ENCODE data around the gene HTRA1. TPM values are rescaled to one million over a fixed set of nuclear protein-coding genes. Genes with fewer than 3 reads are reported as not detected.

Gene HTRA1
- total RNA-seq, 1 donor from 2014 or later = 83.1 TPM

DNA sequence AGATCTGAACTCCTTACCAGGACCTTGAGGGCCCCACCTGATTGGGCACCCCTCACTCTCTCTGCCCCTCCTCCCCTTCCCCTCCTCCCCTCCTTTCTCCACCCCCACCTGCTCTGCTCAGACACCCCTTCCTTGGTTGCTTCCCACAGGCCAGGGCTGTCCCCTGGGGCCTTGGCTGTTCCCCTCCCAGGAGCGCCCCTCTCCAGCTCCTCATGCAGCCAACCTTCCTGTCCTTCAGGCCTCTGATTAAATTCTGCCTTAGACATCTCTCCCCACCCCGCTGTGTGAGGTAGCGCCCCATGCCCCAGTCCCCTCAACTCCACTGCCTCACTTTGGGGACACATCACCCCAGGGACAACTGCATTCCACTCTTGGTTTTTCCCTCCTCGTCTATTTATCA is 32.4 kb downstream of the HTRA1 start:
- DNase-seq (ENCODE audit: low spot score) = no peak
- no peak for ATAC-seq

DNA sequence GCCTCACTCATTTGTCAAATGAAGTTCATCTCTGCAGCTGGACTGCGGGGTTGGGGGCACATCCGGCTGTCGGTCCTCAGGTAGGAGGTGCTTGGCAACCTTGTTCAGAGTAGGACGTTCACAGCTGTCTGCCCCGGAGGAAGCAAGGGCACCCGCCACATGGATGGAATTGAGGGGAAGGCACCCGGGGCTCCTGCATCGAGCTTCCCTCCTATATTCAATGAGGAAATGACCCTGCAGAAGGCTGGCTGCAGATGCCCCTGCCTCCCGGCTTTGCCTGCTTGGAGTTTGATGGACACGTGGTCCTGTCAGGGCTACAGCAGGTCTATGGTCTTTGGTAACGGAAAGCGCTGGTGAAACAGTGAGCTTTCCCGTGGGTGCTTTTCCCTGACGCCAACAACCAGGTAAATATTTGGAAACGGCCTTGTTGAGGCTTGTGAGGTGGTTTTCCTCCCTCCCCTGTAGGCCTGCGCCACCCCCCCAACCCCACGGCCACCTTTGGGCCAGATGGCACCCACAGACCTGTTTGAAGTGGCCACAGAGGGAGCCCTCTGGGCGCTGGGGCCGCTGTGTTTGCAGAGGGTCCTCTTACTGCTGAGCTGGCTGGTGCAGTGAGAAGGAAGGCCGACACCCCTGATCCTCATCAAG is 32.9 kb downstream of the HTRA1 start:
- ATAC-seq (no peak), DNase-seq (ENCODE audit: low spot score) (no peak)

DNA sequence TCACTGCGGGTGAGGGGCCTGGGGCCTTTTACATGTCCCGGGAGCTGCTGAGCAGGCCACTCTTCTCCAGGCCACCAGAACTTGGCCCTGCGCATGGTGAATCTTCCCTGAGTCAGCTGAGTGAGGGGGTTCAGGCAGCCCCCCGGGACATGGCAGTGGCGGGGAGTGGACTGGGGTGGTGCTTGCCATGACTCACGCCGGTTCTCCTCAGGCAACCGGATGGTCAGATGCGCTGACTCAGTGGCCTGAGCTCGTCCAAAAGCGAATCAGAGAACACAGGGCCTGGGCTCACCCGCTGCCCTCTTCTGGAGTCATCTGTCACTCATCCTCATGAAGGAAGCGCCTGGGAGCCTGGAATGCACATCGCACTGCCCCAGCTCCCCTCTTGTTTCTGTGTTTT is 33.5 kb downstream of the HTRA1 start:
- ATAC-seq = no peak
- DNase-seq (ENCODE audit: low spot score) = no peak

DNA sequence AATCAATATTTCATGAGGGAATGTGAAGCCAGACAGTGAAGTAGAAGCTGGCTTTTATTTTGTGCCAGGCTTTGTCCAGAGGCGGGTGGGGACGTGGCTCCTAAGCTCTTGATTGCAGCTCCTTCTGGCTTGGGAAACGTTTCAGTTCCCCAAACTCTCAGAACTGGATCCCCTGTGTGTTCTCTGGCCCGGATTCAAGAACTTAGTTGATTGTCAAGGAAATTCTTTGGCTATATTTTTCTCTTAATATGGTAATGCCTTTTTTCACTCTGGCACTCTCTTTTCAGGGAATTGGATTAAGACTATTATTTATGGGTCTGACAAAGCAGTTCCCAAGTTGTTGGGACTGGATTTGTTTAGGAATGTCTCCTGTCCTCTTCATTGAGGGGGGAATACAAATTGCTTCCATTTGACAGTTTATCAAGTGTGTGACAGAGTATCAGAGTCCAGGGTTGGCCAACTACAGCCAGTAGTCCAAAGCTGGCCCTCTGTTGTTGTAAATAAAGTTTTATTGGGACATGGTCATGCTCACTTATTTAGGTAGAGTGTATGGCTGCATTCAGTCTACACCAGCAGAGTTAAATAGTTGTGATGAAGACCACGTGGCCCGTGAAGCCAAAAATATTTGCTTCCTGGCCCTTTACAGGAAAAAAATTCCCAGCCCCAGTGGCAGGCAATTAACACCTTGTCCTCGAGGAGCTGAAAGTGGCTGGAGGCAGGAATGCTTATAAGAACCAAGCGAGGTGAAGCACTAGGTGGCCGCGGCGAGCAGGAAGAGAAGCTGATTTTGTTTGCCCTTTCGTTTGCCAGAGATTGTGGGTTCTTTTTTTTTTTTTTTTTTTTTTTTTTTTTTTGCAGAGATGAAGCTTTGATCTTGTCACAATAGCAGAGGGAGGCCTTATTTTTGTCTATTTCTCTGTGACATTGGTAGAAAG is 34.3 kb downstream of the HTRA1 start:
- ATAC-seq (no peak), DNase-seq (ENCODE audit: low spot score) (no peak)

DNA sequence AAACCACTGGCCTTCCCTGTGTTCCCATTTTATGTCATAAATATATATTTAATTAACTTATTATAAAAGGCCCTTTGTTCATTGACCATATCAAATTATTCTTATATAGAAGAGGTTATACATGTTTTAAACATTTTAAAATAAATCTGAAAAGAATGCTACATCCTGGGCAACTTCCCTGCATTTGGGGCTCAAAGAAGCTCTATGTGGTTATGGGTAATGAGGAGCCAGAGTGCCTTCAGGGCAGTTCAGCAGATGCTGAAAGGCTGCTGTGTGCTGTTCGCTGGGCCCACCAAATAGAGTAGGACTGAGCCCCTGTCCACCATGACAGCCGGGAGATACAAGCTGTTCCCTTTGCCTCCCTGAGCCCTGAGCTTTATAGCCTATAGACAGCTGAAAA is 35.9 kb downstream of the HTRA1 start:
- DNase-seq (ENCODE audit: low spot score) = no peak
- no peak for ATAC-seq

DNA sequence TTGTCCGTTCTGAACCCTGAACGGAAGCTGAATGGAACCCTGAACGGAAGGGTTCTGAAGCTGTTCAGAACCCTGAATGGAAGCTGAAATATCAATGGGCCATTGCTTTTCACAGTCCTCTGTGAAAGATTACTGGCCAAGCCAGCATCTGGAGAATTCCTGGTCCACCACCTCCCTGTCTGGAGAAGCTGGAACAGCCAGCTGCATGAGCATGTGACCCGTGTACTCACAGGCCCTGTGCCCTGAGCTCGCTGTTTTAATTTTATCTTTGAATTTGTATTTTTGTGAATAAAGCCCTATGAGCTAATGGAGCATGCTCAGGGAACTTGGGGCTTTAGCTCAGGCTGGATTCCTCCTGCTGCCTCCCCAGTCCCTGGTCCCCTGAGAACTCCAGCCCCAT is 37.2 kb downstream of the HTRA1 start:
- DNase-seq (ENCODE audit: low spot score) (no peak), ATAC-seq (no peak)

DNA sequence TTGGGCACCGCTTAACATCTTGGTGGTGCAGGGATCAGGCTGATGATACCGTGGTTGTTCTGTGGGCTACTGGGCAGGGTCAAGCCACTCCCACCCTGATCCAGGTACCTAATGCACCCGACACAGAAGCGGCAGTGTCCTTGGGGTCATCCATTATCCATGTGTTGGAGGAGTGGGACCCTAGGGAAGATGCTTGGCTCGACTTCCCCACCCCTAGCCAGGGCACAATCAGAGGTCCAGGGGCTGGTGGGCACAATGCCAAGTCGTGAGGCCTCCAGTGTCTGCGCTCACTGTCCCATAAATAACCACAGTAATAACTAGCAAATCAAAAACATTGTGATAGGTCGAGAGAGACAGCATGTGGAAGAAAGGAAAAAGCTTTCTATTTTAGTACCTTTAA is 37.7 kb downstream of the HTRA1 start:
- no peak for DNase-seq (ENCODE audit: low spot score)
- ATAC-seq = no peak

DNA sequence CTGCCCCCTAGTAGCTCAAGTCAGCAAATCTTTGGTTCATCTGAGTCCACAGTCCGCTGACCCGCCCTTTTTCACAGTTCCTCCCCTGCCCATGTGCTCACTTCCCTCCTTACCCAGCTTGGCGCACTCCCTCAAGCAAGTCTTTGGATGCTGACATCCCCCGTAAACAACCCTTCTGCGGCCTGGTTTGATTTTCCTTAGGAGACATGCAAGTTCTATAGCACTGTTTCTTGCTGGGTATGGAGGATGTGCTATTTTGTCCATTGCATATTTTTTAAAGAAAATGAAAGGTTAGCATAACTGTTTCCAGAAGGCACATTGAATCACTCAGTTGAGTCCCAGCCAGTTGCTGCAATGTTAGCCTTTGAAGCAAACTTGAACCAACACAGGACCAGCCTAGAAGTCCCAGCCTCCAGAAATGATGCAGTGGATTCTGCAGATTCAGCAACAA is 38.2 kb downstream of the HTRA1 start:
- ATAC-seq (peak; percentile 62), DNase-seq (ENCODE audit: low spot score) (no peak)

DNA sequence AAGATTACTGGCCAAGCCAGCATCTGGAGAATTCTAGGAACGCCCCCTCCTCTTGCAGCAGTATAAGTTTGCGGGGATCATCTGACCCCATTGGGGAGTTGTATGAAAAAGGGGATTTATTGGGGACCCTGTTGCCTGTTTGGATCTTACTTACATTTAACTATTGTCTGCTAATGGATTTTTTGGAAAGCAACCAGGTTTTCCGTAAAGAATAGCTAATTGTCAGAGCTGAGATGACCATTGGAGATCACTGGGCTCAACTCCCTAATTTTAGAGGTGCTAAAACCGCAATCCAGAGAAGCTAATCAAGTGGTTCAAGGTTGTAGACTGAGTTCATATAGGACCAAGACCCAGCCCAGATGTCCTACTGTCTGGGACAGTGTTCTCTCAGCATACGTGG is 38.8 kb downstream of the HTRA1 start:
- ATAC-seq (no peak), DNase-seq (ENCODE audit: low spot score) (no peak)

DNA sequence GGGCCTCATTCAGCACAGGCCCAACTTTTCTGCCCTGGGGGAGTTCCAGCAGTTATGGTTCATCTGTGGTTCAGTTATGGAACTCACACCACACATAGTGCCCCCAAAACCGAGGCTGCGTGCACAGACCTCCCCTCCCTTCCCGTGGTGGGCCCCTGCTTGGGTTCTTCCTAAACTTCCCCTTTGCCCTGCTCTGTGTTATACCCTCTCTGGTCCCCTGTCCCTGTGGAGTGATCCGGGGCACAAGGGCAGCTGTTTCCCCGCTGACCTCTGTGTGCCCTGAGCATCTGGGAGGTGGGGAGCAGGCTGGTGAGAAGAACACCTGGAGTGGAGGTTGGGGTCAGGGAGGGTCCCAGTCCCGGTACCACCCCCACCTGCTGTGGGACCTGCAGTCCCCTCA is 39.4 kb downstream of the HTRA1 start:
- ATAC-seq = no peak
- DNase-seq (ENCODE audit: low spot score) = no peak

DNA sequence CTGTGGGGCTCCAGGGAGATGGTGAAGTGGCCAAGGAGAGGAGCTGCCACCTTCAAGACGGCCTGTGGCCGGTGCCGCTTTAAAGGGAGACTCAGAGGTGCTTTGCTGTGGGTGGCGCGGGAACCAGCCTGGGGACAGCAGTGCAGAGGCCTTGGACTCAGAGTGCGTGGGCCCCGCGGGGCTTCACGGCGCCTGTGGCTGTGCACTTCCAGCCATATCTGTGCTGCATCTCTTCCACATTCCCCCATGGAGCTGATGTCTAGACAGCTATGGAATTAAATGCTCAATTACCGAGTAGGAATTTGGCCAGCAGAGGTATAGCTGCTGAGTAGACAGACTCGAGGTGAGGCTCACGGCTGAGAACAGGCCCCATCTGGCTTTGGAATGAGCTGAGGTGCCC is 41.7 kb downstream of the HTRA1 start:
- DNase-seq (ENCODE audit: low spot score) (no peak), ATAC-seq (no peak)

DNA sequence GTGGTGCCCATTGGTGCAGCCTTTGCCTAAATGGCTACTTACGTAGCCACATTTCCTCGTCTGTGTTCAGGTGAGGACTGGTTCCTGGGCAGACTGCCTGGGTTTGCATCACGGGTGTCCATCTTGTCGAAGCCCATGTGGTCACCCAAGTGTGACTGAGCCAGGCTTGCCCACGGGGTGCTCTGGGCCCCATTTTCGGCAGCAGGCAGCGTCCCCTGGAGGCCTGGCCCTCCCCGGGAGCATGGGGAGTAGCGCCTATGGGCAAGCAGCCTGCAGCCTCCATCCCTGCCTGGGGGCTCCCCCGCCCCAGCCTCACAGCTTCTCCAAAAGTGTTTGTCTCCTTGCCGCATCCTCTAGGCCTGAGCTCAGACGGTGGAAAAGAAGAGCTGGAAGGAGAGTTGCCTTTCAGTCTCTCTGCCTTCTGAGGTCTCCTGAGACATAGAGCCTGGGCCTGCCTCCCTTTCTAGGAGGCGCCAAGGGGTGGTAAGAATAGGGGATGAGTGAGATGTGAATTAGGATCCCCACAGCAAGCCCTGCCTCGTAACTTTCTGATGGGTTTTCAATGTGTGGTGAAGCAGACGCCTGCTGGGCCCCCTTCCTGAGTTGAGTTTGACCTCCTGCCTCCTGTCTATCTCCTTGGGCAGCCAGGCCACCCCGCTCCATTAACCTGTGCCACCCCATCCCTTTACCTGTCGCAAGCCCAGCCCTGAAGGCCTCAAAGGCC is 42.7 kb downstream of the HTRA1 start:
- ATAC-seq = no peak
- DNase-seq (ENCODE audit: low spot score) = no peak

DNA sequence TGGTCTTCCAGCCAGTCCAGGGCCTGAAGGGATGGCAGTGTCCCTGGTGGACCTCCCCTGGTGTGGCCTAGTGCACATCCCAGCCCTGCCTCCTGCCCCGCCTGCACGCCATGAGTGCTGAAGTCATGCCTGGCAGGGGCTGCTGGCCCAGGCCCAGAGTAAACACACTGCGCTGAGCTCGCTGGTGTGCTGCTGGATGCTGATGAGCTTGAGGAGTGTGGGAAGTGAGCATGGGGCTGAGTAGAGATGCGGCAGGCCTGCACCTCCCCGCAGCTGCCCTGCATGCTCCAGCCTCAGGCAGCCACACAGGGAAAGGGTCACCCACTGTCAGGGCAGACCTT is 43.2 kb downstream of the HTRA1 start:
- peak; percentile 89 for DNase-seq (ENCODE audit: low spot score)

DNA sequence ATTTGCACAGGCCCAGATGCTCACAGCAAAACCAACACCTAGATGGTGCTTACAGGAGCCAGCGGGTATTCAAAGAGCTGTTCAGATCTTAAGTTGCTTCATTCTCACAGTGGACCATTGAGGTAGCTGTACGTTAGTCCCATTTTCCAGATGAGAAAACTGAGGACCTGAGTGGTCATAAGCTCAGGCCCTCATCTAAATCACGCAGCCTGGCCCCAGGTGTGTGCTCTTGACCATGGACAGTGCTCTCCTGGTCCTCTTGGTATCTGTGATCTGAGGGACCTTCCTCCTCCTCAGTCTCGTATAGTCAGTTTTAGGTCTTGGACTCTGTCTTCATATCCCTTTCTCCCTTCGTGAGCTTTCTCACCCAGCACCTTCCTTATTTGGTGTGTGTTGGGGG is 43.7 kb downstream of the HTRA1 start:
- DNase-seq (ENCODE audit: low spot score) = no peak
- ATAC-seq = no peak

More for the DNA sequence above, 43.2 kb downstream of the HTRA1 start:
- peak; percentile 99 for ATAC-seq

DNA sequence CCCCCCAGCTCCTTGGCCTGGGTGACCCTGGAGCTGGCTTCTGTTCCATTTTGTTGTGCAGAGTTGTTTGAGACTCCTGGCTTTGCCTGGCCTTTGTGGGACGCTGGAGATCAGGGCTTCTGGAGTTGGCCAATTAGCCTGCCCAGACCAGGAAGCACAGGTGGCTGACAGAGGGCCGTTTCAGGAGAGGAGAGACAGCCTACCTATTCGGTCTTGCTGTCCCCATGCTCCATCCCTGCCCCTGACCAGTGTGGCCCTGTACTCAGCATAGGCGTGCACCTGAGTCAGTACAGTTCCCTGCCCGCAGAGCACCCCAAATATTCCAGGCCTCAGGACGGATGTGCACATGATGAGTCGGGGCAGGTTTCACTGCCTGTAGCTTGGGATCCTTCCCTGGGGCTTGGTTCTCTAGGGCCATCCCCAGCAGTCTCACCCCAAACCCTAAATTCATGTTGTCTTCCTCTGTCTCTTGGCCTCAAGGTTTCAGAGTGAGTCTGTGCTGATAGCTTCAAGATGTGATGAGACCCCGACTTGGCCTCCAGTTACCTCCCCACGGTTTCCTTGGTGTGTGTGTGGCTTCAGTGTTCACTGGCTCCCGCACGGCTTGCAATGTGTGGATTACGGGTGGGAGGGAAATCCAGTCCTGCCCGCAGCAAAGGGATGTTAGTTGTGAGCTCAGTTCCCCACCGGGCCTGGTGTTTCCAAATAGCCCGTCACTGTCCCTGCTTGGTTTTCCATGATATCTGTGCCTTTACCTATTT is 44.7 kb downstream of the HTRA1 start:
- ATAC-seq = no peak
- DNase-seq (ENCODE audit: low spot score) = no peak

DNA sequence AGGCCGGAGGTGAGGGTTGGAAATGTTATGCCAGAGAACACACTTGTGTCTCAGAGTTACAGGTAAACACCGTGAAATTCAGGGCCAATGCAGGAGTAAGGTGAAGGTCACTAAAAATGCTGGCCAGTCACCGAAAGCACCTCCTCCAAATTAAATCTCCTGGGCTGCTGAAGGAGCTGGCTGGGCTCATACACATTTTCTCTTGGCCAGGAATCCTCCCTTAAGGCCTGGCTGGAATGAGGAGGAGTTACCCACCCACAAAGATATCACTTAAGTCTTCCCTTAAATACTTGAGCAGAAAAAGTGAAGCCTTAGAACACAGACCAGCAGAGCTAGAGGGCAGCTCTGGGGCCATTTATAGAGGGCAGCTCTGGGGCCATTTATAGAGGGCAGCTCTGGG is 46.3 kb downstream of the HTRA1 start:
- ATAC-seq = no peak
- no peak for DNase-seq (ENCODE audit: low spot score)

DNA sequence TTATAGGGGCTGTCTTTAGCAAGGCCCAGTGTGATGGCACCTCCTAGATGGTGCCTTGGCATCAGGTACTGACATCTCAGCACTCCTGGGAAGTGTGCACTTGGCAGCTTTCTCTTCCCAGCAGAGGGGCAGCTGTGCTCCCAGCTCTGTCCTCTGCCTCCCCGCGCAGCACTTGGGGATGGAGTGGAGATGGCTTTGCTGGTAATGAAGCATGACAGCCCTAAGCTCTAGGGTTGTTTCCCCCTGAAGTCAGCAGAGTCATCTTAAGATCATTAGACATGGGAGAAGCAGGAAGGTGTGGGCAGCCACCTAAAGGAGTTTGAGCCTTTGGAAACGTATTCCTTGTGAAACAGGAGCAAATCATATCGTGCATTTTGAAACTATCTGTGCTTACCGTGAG is 46.7 kb downstream of the HTRA1 start:
- DNase-seq (ENCODE audit: low spot score) (no peak), ATAC-seq (no peak)

DNA sequence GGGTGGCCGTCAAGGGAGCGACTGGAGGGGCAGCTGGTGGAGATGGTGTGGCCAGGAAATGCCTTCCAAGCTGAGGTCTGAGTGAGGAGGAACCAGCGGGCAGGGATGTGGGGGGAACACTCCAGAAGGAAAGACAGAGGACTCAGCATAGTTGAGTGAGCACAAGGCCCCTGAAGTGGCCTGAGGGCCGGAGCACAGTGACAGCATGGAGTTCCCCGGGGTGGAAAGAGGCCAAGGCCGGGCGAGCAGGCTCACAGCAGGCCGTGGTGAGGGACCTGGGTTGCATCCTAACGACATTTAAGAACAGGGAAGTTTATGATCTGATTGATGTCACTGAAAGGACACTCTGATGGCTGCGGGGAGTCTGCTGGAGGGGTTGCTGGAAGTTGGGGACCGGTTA is 48.0 kb downstream of the HTRA1 start:
- no peak for DNase-seq (ENCODE audit: low spot score)
- no peak for ATAC-seq

DNA sequence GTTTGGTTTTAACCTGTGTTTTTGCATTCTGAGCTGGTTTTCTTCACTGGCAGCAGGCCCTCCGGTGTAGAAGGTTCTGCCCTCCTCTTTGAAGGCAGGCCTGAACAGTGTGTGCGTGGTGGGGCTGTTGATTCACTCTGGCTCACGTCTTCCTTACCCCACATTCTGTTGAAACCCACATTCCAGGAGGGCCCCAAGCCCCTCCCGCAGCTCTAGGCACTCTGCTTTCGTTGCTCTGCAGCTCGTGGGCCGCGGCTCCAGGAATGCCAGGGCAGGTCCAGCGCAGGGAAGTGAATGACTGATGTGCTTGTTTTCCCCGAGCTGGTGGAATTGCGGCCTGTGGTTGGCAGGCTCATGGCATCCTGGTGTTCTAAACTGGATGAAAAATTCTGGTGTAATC is 49.0 kb downstream of the HTRA1 start:
- ATAC-seq = no peak
- DNase-seq (ENCODE audit: low spot score) = no peak

DNA sequence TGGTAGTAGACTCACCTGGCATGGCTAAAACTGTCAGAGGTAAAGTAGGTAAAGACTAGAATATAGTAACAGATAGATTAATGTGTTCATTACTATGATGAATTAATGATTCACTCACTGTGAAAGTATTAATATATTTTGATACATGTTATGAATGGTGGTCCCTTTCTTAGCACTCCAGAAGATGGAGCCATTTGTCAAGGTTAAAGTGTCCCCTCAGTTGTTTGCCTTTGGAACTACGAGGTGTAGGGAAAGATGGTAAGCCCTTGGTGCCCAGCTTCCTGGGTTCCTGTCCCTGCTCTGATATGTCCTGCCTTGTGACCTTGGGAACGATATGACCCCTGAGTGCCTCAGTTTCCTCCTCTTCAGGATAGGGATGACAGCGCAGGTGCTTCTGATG is 49.4 kb downstream of the HTRA1 start:
- DNase-seq (ENCODE audit: low spot score) (no peak), ATAC-seq (no peak)

DNA sequence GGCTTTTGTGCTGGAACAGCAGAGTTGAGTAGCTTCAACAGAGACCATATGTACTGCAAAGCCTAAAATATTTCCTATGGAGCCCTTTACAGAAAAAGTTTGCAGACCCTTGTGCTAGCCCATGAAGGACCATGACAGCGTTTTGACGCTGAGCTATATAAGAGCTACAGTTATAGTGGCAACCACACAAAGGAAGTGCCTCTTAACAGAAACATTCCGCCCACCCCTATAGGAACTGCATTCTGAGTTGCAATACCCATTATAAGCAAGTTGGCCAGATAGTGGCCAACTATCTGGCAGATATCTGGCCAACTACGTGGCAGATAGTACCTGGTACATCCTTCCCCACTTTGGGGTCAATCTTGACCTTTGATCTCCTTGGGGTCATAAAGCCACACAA is 51.7 kb downstream of the HTRA1 start:
- DNase-seq (ENCODE audit: low spot score) (no peak), ATAC-seq (no peak)

Measured in left lobe of liver (tissue), 2 donors.